ENCODE measurements around the gene CAMK1D. TPM values are rescaled to one million over a fixed set of nuclear protein-coding genes. Genes with fewer than 3 reads are reported as not detected.

CAMK1D gene
- total and polyA plus RNA-seq, 2 of the 4 experiments (the other 2 are of a cell fraction) = 5.0 to 5.3 TPM

DNA sequence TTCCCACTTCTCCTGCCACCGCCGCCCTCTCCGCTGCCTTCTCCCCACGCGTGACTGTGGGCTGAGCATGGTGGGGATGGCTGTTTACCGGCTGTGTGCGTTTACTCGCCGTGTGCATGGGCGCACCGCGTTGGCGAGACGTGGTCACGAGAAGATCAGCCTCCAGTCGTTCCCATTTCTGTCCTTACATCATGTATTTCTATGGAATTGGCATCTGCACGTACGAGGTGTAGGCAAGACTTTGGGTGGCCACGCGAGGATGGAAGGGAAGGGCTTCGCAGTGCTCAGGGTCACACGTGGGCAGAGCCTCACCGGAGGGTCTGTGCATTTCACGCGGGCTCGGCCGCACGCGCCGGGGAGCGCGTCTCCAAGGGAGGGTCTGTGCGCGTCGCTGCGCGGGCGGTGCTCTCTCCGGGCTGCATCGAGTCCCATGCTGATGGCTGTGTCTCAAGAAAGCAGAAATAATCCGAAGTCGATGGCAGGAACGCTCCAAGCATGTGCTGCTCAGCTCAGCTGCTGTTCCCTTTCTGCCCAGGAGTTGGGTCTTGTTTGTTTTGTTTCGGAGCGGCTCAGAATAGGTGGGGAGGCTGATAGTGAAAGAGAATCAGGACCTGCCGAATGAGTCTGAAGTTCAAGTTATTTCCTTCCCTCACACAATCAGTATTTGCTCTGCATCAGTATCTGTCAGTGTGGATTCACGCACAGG, 973 bp downstream of the CAMK1D start (continued):
- TF ChIP-seq CHD1 (IDR thresholded peaks at IDR 0.05; ENCODE audit: low read depth, low read length) = no peak
- no peak for TF ChIP-seq FOS (IDR thresholded peaks at IDR 0.05; ENCODE audit: low read depth, low read length)

DNA sequence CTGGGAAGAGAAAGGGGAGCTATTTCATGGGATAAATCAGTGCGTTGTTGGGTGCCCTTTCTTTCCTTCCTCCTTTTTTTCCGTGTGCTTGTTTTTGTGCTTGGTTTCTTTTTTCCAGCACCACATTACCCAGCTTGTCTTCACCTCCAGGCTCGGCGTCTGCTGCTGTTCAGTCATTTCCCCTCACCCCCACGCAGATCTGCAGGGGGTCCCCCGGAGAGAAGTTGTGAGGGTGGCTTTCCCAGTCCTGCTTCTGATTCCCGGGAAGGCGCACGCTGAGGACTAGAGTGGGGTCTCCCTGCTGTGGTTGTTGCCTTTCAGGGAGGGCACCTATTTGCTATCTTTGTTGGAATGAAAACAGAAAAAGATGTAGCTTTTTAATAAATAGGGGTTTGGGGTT, 1.6 kb downstream of the CAMK1D start:
- Histone ChIP-seq H3K9me1 (ENCODE audit: insufficient read depth, low read length) (no peaks in the 10 kb centered on the region), H2AK5ac (ENCODE audit: low read depth, low read length) (no peak overlapping the region), H3K18ac (ENCODE audit: low read depth, low read length) (no peak overlapping the region), H2AFZ (replicated peaks; ENCODE audit: low read length, poor library complexity) (peak overlapping the region; percentile 88), H4K5ac (ENCODE audit: low read depth, low read length) (no peak overlapping the region), H3K27me3 (ENCODE audit: control insufficient read depth, insufficient read depth, low read length) (peaks cover 6% of the 10 kb centered on the region), H2BK5ac (ENCODE audit: low read depth, low read length, poor library complexity, severe bottlenecking) (no peak overlapping the region), H4K8ac (ENCODE audit: low read depth in 2 of 2, low read length in 2 of 2) (no peak overlapping the region), H3K56ac (ENCODE audit: extremely low read depth, insufficient read depth, low read length) (no peak overlapping the region), H3K4me2 (ENCODE audit: low read depth, low read length) (peak overlapping the region; percentile 99), H3K4ac (ENCODE audit: low read depth, low read length) (no peak overlapping the region), H3K27ac (ENCODE audit: insufficient read depth, low read length) (no peak overlapping the region), H3K4me3 (ENCODE audit: insufficient read depth, low read depth, low read length) (peak overlapping the region; percentile 84), H2AK9ac (replicated peaks; ENCODE audit: low read depth, low read length, poor library complexity) (no peak overlapping the region), H3K9ac (ENCODE audit: low read depth, low read length) (peak overlapping the region; percentile 49), H3K36me3 (ENCODE audit: control insufficient read depth, insufficient read depth, low read length) (no peaks in the 10 kb centered on the region), H3K14ac (replicated peaks; ENCODE audit: low read depth, low read length) (no peak overlapping the region), H3K4me1 (ENCODE audit: control insufficient read depth, insufficient read depth, low read length) (no peaks in the 10 kb centered on the region), H2BK20ac (ENCODE audit: low read depth, low read length) (no peak overlapping the region), H3K9me3 (ENCODE audit: control insufficient read depth, insufficient read depth, low read length) (no peaks in the 10 kb centered on the region), H4K20me1 (ENCODE audit: insufficient read depth, low read length) (no peaks in the 10 kb centered on the region), H4K91ac (ENCODE audit: insufficient read depth, low read depth, low read length) (no peak overlapping the region), H2BK15ac (ENCODE audit: low read depth, low read length) (no peak overlapping the region), H3K79me1 (ENCODE audit: low read depth in 1 of 2, low read length in 2 of 2) (no peaks in the 10 kb centered on the region; a peak in 1 of 4 replicates), H2BK120ac (ENCODE audit: low read depth, low read length) (no peak overlapping the region), H3K23ac (ENCODE audit: low read depth, low read length) (peak overlapping the region; percentile 86)
- no CpG with 5 or more reads among the region's 9 CpGs for WGBS, 2 experiments (ENCODE audit: extremely low coverage in 2 of 2, insufficient read length in 1 of 2)
- intact Hi-C loops (cut with micrococcal nuclease) (no loop called here), in situ Hi-C loops (cut with MboI; ENCODE audit: low sequenced_read_pairs) (no loop called here), dilution Hi-C loops (cut with HindIII; ENCODE audit: low sequenced_read_pairs, unreplicated experiment) (no loop called here)
- no peak for TF ChIP-seq MXI1 (IDR thresholded peaks at IDR 0.05; ENCODE audit: borderline replicate concordance, low read depth, low read length)
- TF ChIP-seq, protein P1, sequence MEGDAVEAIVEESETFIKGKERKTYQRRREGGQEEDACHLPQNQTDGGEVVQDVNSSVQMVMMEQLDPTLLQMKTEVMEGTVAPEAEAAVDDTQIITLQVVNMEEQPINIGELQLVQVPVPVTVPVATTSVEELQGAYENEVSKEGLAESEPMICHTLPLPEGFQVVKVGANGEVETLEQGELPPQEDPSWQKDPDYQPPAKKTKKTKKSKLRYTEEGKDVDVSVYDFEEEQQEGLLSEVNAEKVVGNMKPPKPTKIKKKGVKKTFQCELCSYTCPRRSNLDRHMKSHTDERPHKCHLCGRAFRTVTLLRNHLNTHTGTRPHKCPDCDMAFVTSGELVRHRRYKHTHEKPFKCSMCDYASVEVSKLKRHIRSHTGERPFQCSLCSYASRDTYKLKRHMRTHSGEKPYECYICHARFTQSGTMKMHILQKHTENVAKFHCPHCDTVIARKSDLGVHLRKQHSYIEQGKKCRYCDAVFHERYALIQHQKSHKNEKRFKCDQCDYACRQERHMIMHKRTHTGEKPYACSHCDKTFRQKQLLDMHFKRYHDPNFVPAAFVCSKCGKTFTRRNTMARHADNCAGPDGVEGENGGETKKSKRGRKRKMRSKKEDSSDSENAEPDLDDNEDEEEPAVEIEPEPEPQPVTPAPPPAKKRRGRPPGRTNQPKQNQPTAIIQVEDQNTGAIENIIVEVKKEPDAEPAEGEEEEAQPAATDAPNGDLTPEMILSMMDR (conservative IDR thresholded peaks at IDR 0.05; ENCODE audit: low read depth, low read length) = no peak
- TF ChIP-seq RAD21 (IDR thresholded peaks at IDR 0.05; ENCODE audit: low read length) = no peak
- TF ChIP-seq, protein P2, sequence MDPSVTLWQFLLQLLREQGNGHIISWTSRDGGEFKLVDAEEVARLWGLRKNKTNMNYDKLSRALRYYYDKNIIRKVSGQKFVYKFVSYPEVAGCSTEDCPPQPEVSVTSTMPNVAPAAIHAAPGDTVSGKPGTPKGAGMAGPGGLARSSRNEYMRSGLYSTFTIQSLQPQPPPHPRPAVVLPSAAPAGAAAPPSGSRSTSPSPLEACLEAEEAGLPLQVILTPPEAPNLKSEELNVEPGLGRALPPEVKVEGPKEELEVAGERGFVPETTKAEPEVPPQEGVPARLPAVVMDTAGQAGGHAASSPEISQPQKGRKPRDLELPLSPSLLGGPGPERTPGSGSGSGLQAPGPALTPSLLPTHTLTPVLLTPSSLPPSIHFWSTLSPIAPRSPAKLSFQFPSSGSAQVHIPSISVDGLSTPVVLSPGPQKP (IDR thresholded peaks at IDR 0.05; ENCODE audit: borderline replicate concordance, low read depth, low read length) = no peak
- TF ChIP-seq POLR2A (IDR thresholded peaks at IDR 0.05; ENCODE audit: low read depth, low read length) = no peak
- no peak for TF ChIP-seq RCOR1 (IDR thresholded peaks at IDR 0.05; ENCODE audit: insufficient replicate concordance, low read length)
- DNase-seq (no peak), ATAC-seq (ENCODE audit: low read depth) (no peak)
- POLR2A ChIA-PET (ENCODE audit: unreplicated experiment) = no interaction called here
- CTCF ChIA-PET = interaction anchor here (0.6 kb wide), 1 partner anchor 44 kb away, joined by 4 read pairs; no protein-coding TSS in a partner anchor
- no TSS peak for BruUV-seq (replicated peaks)

All from IMR-90 (cell line).